HG03558 (cell line): Measurements from ENCODE around the gene ENAH.
"Not testable (repeated sequence)": the region's sequence is repeated elsewhere in the genome, so short reads cannot be mapped to it uniquely, and the experiment has no call there.

ENCODE experiments used
- ATAC-seq: cut with Tn5 transposase; IDR thresholded peaks from one replicate; pipeline ENCODE4 v1.9.1; 2021; ENCODE audit warnings: moderate number of reproducible peaks; ENCODE audit not compliant: unreplicated experiment; ENCODE audit errors: extremely low read depth

The ENAH gene

DNA sequence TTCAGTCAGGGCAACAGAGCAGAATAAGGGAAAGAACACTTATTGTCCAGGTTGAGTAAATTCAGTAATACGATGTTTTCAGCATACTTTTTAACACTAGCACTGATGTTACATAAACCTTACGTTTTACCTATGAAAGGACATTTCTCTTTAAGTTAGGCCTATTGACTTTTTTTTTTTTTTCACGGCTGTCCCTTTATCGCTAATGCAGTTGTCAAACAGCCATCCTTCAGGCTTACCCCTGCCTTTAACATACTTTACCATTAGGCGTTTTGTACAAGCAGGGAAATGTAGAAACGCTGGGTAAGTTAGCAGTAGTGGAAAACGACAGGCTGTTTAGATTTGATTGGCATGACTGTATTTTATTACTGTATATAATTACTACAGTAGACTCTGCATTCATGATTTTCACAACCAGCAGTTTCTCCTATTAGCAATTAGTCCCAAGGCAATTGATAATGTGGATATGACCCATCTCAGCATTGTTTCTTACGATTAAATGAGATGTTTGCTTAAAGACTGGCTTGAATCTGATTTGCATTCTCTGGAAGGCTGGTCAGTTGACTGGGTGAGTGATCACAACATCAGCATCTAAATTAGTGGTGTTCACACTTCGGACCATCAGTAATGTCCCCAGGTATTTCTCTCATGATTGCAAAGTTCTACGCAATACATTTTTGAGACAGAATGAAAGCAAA, 115.2 kb downstream of the ENAH start:
- ATAC-seq, result no peak

GRCh38 chr1:225535280-225535679, 117.6 kb downstream of the ENAH start:
- no peak for ATAC-seq

- ATAC-seq, result no peak
These were observed 118.2 kb downstream of the ENAH start for GRCh38 chr1:225534772-225535171.

GRCh38 chr1:225534135-225534534, 118.8 kb downstream of the ENAH start:
- ATAC-seq, result no peak

DNA sequence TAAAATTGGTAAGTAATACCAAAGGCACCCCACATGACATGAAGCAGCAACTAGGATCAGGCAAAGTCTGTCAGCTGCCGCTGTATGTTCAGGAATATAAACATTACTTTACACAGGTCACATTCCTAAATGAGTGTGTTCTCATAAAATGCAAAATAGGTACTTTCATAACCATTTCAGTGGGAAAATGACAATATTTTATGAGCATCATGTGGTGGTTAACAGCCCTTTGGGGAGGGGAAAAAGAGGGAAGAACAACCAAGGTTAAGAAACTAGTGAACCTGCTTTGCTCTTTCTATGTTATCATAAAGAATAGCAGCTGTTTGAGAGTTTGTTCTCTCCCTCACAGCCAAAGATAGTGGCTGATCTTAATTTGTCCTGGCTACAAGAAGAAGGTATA, 119.7 kb downstream of the ENAH start:
- ATAC-seq, result no peak

DNA sequence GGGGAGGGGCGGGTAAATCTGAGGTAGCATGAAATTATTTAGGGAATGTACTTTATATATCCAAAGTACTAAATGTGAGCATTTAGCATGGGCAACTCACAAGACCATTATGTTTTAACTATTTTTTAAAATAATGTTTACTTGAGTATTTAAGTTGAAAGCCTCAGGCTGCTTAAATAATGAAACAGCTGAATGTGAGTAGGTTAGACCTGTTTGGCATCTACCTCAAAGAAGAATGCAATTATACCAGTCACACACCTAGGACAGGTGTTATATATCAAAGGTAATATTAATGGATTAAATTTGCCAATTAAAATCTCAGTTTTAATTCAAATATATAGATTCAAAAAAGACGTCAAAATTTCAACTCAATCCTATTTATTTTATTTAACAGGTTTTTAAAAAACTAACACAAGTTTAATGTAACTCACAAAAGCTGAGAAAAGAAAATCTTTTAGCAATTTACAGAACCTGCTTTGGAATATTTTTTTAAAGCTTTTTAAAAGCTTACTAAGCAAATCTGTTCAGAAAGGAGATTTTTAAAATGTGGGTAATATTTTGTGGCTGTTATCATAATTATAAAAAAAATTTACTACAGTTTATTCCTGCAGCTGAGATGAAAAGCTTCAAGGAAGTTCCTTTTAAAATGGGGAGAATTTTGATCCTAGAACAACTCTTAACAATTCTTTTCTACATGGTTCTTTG, 120.5 kb downstream of the ENAH start:
- no peak for ATAC-seq

DNA sequence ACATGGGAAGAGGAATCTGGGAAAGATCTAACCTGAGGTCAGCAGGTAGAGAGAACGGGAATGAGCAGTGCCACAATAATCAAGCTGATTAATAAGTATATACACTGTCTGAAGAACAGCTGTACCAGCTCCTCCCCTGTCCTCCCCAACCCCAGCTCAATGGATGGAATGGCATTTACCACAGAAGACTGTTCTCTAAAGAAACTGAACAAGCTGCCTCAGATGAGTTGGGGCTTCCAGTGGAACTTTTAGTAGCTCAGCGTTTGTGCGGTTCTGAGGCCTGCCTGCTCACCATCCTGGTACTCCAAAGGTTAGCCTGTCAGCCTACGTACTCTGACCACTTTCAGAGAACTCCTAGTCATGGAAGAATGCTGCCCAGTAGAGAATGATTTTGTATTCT, 123.2 kb downstream of the ENAH start:
- no peak for ATAC-seq

GRCh38 chr1:225527575-225527974, 125.3 kb downstream of the ENAH start:
- no peak for ATAC-seq

GRCh38 chr1:225526878-225527277, 126.0 kb downstream of the ENAH start:
- no peak for ATAC-seq

DNA sequence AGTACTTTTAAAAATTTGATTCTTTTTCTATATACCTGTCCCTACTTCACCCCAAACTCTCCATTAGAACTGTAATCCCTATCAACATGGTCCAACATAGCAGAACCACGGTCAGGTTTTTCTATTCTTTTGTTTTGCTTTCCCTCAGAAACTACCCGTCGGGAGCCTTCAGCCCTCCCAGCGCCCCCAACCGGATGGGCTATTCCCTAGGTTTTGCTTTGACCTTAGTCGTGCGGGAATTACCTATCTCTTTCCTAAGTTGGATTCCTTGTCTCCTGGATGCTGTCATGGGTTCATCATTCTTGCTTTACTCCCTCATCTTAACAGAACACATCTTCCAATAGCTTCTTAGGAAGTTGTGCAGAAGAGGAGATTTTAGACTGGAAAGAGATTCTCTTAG, 127.5 kb downstream of the ENAH start:
- no peak for ATAC-seq

DNA sequence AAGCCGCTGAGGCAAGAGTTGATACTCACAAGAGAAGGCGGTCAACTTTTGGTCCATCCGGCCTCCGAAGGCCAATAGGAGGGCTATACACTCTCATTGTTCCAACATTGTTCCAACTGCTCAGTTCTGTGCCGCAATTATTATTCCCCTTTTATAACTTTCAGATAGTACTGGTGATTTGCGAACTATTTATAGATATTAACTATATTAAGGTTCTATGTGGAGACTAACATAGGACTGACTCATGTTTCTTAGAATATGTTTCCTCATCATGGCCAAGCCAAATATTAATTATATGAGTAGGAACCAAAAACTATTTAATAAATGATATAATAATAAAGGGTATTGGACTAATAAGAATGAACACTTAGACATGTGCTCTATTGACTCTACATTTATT, 128.4 kb downstream of the ENAH start:
- no peak for ATAC-seq

DNA sequence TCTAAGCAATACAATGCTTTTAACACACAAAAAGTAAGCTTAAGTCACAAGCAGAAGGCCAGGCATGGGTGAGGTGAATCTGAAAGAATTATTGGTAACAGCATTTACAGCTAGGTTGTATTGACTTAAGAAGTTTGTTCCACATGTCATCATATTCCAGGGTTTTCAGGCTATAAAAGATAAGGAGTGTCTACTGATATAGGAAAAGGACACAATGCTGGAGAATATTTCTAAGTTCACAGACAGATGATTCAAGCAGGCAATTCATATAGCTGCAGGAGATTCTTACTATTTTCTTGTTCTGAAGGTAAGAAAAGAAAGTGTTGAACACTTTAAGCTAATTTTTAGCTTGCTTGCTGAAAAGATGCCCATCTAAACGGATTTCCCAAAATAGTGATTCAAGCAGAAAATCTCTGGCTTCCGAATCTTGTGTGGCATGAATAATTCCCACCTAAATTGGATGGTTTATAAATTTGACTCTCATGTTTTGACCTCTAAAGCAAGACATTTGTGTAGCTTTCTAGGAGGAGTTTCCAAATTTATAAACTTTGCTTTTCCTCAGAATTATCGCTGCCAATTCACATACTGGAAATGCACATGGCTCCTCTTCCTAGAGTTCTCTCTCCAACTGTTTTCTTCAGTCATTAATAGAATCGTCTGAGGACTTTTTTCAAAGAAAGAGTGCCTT, 129.5 kb downstream of the ENAH start:
- no peak for ATAC-seq

DNA sequence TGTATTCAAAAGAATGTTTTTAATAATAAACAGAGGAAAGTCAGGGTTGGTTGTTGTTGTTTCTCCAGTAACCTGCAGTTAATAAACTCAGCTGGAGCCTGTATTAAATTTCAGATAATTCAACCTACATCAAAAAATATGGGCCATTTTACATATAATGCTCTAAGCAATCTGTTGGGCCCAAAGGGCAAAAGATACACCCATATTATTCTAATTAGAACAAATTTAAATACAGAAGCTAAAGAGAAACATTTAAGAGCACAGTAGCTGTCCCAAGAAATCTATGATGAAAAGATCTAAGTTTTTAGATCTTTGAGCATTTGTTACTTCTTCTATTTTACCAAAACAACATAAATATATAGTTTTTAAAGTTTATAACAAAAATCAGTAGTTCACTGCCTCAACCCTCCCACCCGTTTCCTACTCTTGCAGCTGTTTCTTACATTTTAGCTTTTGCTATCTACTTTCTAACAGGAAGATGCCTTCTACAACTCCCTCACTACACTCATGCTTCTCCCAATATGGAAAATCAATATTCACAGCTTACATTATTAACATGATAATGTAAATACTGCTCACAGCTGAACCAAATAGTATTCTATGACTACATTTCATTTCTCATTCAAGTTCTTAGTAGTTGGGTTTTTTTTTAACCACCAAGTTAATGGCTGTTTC, 130.2 kb downstream of the ENAH start:
- no peak for ATAC-seq

DNA sequence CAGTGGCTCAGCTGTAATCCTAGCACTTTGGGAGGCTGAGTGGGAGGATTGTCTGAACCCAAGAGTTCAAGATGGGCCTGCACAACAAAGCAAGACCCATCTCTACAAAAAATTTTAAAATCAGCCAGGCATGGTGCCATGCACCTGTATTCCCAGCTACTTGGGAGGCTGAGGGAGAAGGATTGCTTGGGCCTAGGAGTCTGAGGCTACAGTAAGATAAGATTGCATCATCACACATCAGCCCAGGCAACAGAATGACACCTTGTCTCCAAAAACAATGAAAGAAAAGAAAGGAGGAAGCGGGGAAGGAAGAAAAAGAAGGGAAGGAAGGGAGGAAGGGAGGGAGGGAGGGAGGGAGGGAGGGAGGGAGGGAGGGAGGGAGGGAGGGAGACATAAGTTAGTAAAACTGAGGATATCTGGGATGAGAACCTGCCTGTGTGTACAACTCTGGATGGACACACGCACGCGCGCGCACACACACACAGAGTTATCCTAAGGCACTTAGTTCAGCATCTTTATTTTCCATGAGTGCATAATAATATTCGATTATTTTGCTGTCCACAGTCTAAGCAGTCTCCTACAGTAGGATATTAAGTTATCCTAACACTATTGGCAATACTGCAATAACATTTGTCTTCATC, 132.2 kb downstream of the ENAH start:
- ATAC-seq, result no peak

DNA sequence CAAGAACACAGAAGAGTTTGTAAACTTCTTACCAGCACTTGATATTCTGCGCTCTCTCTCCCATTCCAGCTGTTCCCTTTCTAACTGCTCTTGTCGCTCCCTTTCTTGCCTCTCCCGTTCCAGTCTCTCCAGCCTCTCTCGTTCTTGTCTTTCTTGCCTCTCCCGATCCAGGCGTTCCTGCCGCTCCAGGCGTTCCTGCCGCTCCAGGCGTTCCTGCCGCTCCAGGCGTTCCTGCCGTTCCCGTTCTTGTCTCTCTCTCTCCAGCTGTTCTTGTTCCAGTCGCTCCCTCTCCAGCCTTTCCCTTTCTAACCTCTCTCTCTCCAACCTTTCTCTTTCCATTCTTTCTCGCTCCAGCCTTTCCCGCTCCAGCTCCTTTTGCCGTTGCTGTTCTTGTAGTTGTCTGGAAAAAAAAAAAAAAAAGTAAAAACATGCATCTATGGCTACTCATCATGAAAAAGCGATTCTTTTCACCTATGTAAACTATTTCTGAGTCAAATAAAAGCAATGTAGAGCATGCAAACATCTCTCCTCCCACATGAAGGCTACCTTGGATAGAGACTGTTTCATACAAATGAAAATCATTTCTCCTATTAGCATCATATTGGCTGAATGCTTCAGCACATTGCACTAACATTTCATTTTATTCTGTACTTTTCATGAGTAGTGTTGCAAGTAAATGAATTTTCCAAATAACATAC, 133.6 kb downstream of the ENAH start:
- ATAC-seq, result no peak

DNA sequence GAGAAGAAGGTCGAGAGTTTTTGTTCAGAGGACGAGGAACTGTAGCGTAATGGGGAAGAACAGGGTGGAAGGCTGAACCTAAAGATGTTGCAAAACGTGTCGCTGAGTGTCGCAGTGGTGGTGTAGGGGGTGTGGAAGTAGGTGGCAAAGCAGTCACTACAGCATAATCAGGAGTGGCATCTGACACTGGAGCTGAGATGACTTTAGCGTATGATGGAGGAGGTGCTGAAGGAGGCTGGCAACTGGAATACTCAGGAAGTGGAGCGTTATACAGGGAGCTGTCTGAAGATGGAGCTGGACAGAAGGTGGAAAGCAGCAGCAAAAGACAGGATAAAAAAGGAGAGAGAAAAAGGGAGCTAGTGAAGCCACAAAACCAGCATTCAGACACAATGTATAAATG, 135.2 kb downstream of the ENAH start:
- ATAC-seq, result no peak

- no peak for ATAC-seq
These were observed 135.7 kb downstream of the ENAH start for GRCh38 chr1:225517221-225517620.

DNA sequence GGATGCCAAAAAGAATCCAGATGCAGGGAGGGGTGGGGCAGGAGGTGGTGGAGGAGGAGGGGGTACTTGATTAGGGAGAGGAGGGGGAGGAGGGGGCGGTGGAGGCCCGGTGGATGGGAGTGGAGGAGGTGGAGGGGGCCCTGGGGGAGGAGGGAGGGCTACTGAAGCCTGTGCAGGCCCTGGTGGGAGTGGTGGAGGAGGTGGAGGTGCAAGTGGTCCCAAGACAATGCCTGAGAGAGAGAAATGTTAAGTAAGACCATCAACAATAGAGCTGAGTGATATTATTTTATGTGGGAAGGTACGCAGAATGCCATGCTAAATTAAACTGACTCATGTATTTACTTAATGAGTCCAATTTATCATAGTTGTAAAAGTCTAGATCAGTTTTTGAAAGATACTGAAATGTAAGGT, 138.2 kb downstream of the ENAH start:
- ATAC-seq, result no peak

DNA sequence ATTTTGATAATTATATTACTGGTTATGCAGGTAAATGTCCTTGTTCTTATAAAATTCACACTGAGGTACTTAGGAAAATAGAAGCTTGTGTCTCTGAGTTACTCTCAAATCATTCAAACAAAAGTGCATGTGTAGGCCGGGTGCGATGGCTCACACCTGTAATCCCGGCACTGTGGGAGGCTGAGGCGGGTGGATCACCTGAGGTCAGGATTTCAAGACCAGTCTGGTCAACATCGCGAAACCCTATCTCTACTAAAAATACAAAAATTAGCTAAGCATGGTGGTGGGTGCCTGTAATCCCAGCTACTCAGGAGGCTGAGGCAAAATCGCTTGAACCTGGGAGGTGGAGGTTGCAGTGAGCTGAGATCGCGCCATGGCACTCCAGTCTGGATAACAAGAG, 139.3 kb downstream of the ENAH start:
- not testable (repeated sequence) for ATAC-seq

DNA sequence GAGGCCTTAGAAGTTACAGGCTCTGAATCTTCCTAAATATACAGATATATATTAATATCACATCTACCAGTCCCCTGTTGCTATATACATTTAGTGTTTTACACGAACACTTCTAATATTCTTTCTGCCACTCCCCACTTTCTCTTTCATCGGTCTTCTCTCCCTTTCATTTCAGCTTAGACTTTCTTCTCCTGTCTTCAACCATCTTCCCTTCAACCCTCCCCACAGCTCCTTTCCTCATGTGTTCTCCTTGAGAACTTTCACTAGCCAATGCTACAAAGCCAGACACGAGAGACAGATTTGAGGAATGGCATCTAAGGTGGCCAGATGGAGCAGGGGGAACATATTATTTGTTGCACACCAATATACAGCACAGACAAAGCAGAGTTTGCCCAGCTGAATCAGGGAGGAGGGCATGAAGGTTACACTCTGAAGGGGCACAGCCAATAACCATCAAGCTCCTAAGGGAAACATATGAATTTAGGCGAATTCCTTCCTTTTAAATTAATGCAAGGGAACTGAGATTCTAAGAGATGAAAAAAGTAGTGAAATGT, 141.0 kb downstream of the ENAH start:
- no peak for ATAC-seq
